GM19468 (cell line): ENCODE results near the gene UBE2QL1.

ENCODE experiments used
- ATAC-seq: cut with Tn5 transposase; IDR thresholded peaks from one replicate; pipeline ENCODE4 v1.9.1; 2021; ENCODE audit warnings: mild to moderate bottlenecking, moderate library complexity, moderate number of reproducible peaks; ENCODE audit not compliant: unreplicated experiment; ENCODE audit errors: extremely low read depth

Gene UBE2QL1

GRCh38 chr5:6470672-6471071 is 22.0 kb downstream of the UBE2QL1 start:
- no peak for ATAC-seq

- ATAC-seq = no peak
These were observed 22.6 kb downstream of the UBE2QL1 start for GRCh38 chr5:6471252-6471651.

GRCh38 chr5:6472792-6473191 is 24.1 kb downstream of the UBE2QL1 start:
- no peak for ATAC-seq

GRCh38 chr5:6473284-6473683 is 24.6 kb downstream of the UBE2QL1 start:
- no peak for ATAC-seq

GRCh38 chr5:6475626-6476312 is 27.1 kb downstream of the UBE2QL1 start:
- ATAC-seq = no peak

GRCh38 chr5:6476313-6476661 is 27.6 kb downstream of the UBE2QL1 start:
- no peak for ATAC-seq

GRCh38 chr5:6478793-6479192 is 30.1 kb downstream of the UBE2QL1 start:
- ATAC-seq = no peak

- peak; percentile 27 for ATAC-seq
These were observed 31.7 kb downstream of the UBE2QL1 start for GRCh38 chr5:6480133-6481051.

- ATAC-seq = no peak
These were observed 34.1 kb downstream of the UBE2QL1 start for GRCh38 chr5:6482735-6483134.

- ATAC-seq = peak; percentile 89
These were observed 35.3 kb downstream of the UBE2QL1 start for GRCh38 chr5:6483880-6484382.

GRCh38 chr5:6484446-6484845 is 35.8 kb downstream of the UBE2QL1 start:
- ATAC-seq = no peak

GRCh38 chr5:6484899-6485298 is 36.2 kb downstream of the UBE2QL1 start:
- ATAC-seq = no peak

GRCh38 chr5:6485441-6485840 is 36.8 kb downstream of the UBE2QL1 start:
- no peak for ATAC-seq

GRCh38 chr5:6486074-6486473 is 37.4 kb downstream of the UBE2QL1 start:
- ATAC-seq = no peak

GRCh38 chr5:6487081-6487480 is 38.4 kb downstream of the UBE2QL1 start:
- no peak for ATAC-seq

- ATAC-seq = no peak
These were observed 39.4 kb downstream of the UBE2QL1 start for GRCh38 chr5:6488021-6488420.

GRCh38 chr5:6489643-6490185 is 41.1 kb downstream of the UBE2QL1 start:
- no peak for ATAC-seq

- no peak for ATAC-seq
These were observed 41.6 kb downstream of the UBE2QL1 start for GRCh38 chr5:6490246-6490645.

GRCh38 chr5:6490693-6491092 is 42.0 kb downstream of the UBE2QL1 start:
- no peak for ATAC-seq

- ATAC-seq = no peak
These were observed 42.7 kb downstream of the UBE2QL1 start for GRCh38 chr5:6491196-6491918.
